ENCODE results near the gene SMTN. TPM values are rescaled to one million over a fixed set of nuclear protein-coding genes. Genes with fewer than 3 reads are reported as not detected.

Gene SMTN
- 237 and 292 TPM in 2 replicates for total RNA-seq

DNA sequence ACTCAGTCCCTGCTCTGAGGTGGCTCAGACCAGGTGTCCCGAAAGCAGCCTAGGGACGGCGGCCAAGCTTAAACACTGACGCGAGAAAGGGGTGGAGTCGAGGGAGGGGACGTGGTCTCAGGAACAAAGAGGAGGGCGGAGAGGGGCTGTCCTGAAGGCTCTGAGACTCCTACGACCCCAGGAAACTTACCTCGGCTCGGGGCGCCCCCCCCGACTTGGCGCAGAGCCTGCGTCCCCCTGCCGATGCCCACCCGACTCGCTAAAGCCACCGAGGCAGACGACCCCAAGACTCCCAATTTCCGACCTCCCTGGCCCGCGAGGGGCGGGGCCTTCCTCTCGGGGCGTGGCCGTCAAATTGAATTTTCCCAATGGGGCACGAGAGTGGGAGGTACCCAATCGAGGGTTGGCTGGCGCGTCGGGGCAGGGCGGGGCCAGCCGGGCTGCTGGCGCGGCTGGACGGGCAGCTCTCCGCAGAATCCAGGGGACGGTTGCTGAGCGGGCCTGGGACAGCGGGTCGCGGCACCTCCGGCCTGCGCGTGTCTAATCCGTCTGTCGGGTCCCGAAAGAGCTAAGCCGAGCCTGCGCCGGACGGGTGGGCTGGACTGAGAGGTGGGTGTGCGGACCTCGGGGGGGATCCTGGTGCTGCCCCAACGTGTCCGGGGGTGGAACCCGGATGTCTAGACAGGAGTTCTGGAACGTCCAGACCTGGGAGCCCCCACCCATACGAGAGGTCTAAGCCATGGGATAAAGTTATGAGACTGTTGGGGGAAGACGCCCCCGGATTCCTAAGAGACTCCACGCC, at the start of gene SMTN:
TSS of gene SMTN (plus strand) at position 471 of the 802 bp plus-strand sequence. CDS start 1,941 bp downstream, outside the sequence.

GRCh38 chr22:31107178-31107893, 26.2 kb downstream of the SMTN start, which contains the start of gene SELENOM:
Gene SELENOM, minus strand, starts transcription at chr22:31107568. Its CDS starts 63 bp downstream, at chr22:31107505.

DNA sequence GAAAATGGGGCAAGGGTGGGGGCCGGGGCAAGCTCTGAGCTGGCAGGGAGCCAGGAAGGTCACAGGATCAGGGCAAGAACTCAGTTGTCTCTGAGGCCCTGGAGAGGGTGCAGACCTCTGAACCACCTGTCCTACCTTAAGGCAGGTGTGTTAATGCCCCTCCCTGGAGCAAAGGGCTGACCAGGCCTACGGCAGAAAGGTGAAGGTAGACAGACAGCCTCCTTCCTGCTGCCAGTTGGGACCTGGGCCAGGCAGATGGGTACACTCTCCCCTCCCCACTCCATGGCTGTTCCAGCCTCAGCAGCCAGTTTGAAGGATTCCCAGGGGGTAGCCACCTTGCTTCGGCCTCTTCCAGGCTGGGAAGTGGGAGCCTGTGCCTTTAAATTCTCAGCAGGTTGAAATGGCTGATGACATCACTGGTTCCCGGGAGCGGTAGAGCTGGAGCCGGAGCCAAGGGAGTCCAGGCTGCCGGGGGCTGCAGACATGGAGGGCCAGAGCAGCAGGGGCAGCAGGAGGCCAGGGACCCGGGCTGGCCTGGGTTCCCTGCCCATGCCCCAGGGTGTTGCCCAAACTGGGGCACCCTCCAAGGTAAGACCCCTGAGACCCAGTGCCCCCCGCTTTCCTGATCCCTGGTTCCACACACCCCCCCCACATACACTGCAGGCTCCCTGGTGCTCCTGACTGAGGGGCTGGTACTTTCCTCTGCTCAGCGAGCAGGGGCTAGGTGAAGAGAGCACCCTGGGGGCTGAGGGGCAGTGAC, 41.6 kb downstream of the SMTN start, which contains the start of gene INPP5J:
TSS of gene INPP5J (plus strand) at position 435 of the 760 bp plus-strand sequence. CDS start at position 484, 49 bp downstream.

GRCh38 chr22:31139866-31140716, 59.0 kb downstream of the SMTN start, which contains the start of gene PLA2G3:
Gene PLA2G3, minus strand, starts transcription at chr22:31140508. Its CDS starts 154 bp downstream, at chr22:31140354.

Other genes starting within 250 kb of the SMTN start
- gene MORC2, start 112.5 kb upstream of the SMTN start, total RNA-seq, result 12.0 and 13.6 TPM in 2 replicates
- 41.9 and 46.4 TPM in 2 replicates for gene TUG1, start 112.1 kb upstream of the SMTN start, total RNA-seq
- 15.4 and 19.6 TPM in 2 replicates for gene SELENOM, start 26.2 kb downstream of the SMTN start, total RNA-seq
- gene INPP5J, start 41.6 kb downstream of the SMTN start, total RNA-seq, result 0.09 and 0.11 TPM in 2 replicates
- not detected in 2 replicates for gene PLA2G3, start 59.2 kb downstream of the SMTN start, total RNA-seq
- 35.7 and 39.4 TPM in 2 replicates for gene RNF185, start 78.9 kb downstream of the SMTN start, total RNA-seq
- gene LIMK2, start 131.0 kb downstream of the SMTN start, total RNA-seq, result 57.2 and 92.9 TPM in 2 replicates
- gene PIK3IP1, start 211.2 kb downstream of the SMTN start, total RNA-seq, result 30.1 and 38.1 TPM in 2 replicates